H1 (cell line): ENCODE data around the gene MAGI2. TPM values are rescaled to one million over a fixed set of nuclear protein-coding genes. Genes with fewer than 3 reads are reported as not detected.

Experiments used
- CEBPB ChIP-seq: IDR thresholded peaks from 2 replicates; pipeline ENCODE4 v1.6.1; 2012; ENCODE audit warnings: low read depth, low read length
- CHD2 ChIP-seq: IDR thresholded peaks from 2 replicates; pipeline ENCODE4 v1.6.1; 2012; ENCODE audit warnings: low read length, improper control_type of control experiment
- GTF2F1 ChIP-seq: IDR thresholded peaks from 2 replicates; pipeline ENCODE4 v1.6.1; 2012; ENCODE audit warnings: low read depth, low read length, improper control_type of control experiment, borderline replicate concordance
- RNF2 ChIP-seq: fragments of 200-900, 300-1000 bp; sonication (generic); IDR thresholded peaks from 2 replicates; pipeline ENCODE4 v1.7.1; 2016; ENCODE audit warnings: borderline replicate concordance, low read depth, mild to moderate bottlenecking, antibody characterized with exemption, low read length; ENCODE audit not compliant: poor library complexity, severe bottlenecking; ENCODE audit errors: missing control alignments
- SP2 ChIP-seq: IDR thresholded peaks from 2 replicates; pipeline ENCODE4 v1.6.1; 2012; ENCODE audit warnings: mild to moderate bottlenecking, low read length, inconsistent platforms
- SP4 ChIP-seq: IDR thresholded peaks from 2 replicates; pipeline ENCODE4 v1.6.1; 2012; ENCODE audit warnings: low read length, inconsistent platforms
- TAF7 ChIP-seq: optimal IDR thresholded peaks from 2 replicates; pipeline ENCODE3; 2011; ENCODE audit warnings: low read depth, mild to moderate bottlenecking, inconsistent platforms, low read length, moderate library complexity, borderline replicate concordance
- polyA plus RNA-seq, 7 experiments: library from polyadenylated mRNA; depleted of rRNA in 3 of 7; stranded (reverse) in 5 of 7; unstranded in 2 of 7; fragments of >200 nt in 5 of 7; fragments of 200-250 nt in 2 of 7; gene quantifications; 1 replicate in 5 of 7; 2 replicates in 1 of 7; 4 replicates in 1 of 7; pipeline versions ENCODE4 v1.2.1 to v1.2.3, GENCODE V29; 2011 to 2013; ENCODE audit warnings: missing spikeins in 2 of 7, mixed read lengths in 2 of 7
- total RNA-seq: library from RNA; stranded (reverse); fragmentation: NEBNext Ultra II Directional; extraction: Animal tissue kit (Norgen Biotek cat#: 25700); gene quantifications from 2 replicates; pipeline ENCODE4 v1.2.1, GENCODE V29; 2021
- TF ChIP-seq, protein P1 (sequence below): fragments of 300-600 bp; sonication (generic); IDR thresholded peaks from 2 replicates; pipeline ENCODE4 v1.7.1; 2012; ENCODE audit warnings: low read length, moderate library complexity, mild to moderate bottlenecking, inconsistent platforms; ENCODE audit not compliant: insufficient replicate concordance

The MAGI2 gene
- total and polyA plus RNA-seq, 2 of the 8 experiments (the other 6 are each of a cell fraction or from before 2014, with no cell fraction given): 6.0 to 27.3 TPM

DNA sequence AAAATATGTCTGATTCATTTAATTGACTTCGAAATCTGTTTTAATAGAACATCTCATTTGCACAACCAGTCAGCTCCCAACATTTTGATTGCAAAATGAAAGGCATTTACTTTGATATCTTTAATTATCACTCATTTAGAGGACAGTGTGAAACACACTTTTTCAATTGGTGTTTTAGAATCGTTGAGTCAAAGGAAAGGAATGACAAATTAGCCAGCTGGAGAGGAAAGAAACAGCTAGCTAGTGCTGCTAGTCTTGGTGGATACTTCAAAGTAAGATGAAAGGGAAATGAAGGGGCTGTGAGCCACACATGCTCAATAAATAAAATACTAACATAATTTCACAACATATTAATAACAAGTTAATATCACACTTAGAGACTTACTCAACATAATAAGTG, 1084.7 kb downstream of the MAGI2 start (continued):
- TF ChIP-seq, protein P1, sequence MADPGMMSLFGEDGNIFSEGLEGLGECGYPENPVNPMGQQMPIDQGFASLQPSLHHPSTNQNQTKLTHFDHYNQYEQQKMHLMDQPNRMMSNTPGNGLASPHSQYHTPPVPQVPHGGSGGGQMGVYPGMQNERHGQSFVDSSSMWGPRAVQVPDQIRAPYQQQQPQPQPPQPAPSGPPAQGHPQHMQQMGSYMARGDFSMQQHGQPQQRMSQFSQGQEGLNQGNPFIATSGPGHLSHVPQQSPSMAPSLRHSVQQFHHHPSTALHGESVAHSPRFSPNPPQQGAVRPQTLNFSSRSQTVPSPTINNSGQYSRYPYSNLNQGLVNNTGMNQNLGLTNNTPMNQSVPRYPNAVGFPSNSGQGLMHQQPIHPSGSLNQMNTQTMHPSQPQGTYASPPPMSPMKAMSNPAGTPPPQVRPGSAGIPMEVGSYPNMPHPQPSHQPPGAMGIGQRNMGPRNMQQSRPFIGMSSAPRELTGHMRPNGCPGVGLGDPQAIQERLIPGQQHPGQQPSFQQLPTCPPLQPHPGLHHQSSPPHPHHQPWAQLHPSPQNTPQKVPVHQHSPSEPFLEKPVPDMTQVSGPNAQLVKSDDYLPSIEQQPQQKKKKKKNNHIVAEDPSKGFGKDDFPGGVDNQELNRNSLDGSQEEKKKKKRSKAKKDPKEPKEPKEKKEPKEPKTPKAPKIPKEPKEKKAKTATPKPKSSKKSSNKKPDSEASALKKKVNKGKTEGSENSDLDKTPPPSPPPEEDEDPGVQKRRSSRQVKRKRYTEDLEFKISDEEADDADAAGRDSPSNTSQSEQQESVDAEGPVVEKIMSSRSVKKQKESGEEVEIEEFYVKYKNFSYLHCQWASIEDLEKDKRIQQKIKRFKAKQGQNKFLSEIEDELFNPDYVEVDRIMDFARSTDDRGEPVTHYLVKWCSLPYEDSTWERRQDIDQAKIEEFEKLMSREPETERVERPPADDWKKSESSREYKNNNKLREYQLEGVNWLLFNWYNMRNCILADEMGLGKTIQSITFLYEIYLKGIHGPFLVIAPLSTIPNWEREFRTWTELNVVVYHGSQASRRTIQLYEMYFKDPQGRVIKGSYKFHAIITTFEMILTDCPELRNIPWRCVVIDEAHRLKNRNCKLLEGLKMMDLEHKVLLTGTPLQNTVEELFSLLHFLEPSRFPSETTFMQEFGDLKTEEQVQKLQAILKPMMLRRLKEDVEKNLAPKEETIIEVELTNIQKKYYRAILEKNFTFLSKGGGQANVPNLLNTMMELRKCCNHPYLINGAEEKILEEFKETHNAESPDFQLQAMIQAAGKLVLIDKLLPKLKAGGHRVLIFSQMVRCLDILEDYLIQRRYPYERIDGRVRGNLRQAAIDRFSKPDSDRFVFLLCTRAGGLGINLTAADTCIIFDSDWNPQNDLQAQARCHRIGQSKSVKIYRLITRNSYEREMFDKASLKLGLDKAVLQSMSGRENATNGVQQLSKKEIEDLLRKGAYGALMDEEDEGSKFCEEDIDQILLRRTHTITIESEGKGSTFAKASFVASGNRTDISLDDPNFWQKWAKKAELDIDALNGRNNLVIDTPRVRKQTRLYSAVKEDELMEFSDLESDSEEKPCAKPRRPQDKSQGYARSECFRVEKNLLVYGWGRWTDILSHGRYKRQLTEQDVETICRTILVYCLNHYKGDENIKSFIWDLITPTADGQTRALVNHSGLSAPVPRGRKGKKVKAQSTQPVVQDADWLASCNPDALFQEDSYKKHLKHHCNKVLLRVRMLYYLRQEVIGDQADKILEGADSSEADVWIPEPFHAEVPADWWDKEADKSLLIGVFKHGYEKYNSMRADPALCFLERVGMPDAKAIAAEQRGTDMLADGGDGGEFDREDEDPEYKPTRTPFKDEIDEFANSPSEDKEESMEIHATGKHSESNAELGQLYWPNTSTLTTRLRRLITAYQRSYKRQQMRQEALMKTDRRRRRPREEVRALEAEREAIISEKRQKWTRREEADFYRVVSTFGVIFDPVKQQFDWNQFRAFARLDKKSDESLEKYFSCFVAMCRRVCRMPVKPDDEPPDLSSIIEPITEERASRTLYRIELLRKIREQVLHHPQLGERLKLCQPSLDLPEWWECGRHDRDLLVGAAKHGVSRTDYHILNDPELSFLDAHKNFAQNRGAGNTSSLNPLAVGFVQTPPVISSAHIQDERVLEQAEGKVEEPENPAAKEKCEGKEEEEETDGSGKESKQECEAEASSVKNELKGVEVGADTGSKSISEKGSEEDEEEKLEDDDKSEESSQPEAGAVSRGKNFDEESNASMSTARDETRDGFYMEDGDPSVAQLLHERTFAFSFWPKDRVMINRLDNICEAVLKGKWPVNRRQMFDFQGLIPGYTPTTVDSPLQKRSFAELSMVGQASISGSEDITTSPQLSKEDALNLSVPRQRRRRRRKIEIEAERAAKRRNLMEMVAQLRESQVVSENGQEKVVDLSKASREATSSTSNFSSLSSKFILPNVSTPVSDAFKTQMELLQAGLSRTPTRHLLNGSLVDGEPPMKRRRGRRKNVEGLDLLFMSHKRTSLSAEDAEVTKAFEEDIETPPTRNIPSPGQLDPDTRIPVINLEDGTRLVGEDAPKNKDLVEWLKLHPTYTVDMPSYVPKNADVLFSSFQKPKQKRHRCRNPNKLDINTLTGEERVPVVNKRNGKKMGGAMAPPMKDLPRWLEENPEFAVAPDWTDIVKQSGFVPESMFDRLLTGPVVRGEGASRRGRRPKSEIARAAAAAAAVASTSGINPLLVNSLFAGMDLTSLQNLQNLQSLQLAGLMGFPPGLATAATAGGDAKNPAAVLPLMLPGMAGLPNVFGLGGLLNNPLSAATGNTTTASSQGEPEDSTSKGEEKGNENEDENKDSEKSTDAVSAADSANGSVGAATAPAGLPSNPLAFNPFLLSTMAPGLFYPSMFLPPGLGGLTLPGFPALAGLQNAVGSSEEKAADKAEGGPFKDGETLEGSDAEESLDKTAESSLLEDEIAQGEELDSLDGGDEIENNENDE: no peak
- TF ChIP-seq RNF2 (no peak), CEBPB (no peak), SP4 (no peak), SP2 (no peak), TAF7 (no peak), CHD2 (no peak), GTF2F1 (no peak)
- TF ChIP-seq, all 59 proteins: peak for 0
